Spleen (tissue), 11 donors: ENCODE results near the gene ATOH8. TPM values are rescaled to one million over a fixed set of nuclear protein-coding genes. Genes with fewer than 3 reads are reported as not detected.

Experiments
- DNase-seq: peaks from one replicate; pipeline ENCODE4 v3.0.0-alpha.2; 2020
- H3K27ac ChIP-seq, 8 donors: fragments of 200-600 bp; sonication (generic) in 7 of 8; 1 replicate in 4 of 8; 2 replicates in 4 of 8; pipeline versions ENCODE4 v1.5.0 to v1.8.0; 2016 to 2021; ENCODE audit warnings: inconsistent platforms in 4 of 8, mild to moderate bottlenecking in 4 of 8, moderate library complexity in 1 of 8
- H3K27me3 ChIP-seq, 7 donors: fragments of 200-600 bp; sonication (generic) in 6 of 7; replicated peaks in 1 of 7; 1 replicate in 4 of 7; 2 replicates in 3 of 7; pipeline versions ENCODE4 v1.5.0 to v1.8.0; 2016 to 2021; ENCODE audit warnings: inconsistent platforms in 3 of 7, mild to moderate bottlenecking in 1 of 7
- H3K36me3 ChIP-seq, 6 donors: fragments of 200-600 bp; sonication (generic) in 5 of 6; 1 replicate in 4 of 6; 2 replicates in 2 of 6; pipeline versions ENCODE4 v1.5.0 to v1.8.0; 2016 to 2021; ENCODE audit warnings: inconsistent platforms in 2 of 6
- H3K4me1 ChIP-seq, 6 donors: fragments of 200-600 bp; sonication (generic) in 5 of 6; 1 replicate in 3 of 6; 2 replicates in 3 of 6; pipeline versions ENCODE4 v1.5.0 to v1.8.0; 2016 to 2021; ENCODE audit warnings: inconsistent platforms in 3 of 6
- H3K4me3 ChIP-seq, 8 donors: fragments of 200-600 bp; sonication (generic) in 7 of 8; 1 replicate in 4 of 8; 2 replicates in 4 of 8; pipeline versions ENCODE4 v1.5.0 to v1.8.0; 2016 to 2021; ENCODE audit warnings: inconsistent platforms in 4 of 8, mild to moderate bottlenecking in 4 of 8, moderate library complexity in 2 of 8
- H3K9me3 ChIP-seq, 8 donors: fragments of 200-600 bp; sonication (generic) in 7 of 8; 1 replicate in 4 of 8; 2 replicates in 4 of 8; pipeline versions ENCODE4 v1.5.0 to v1.8.0; 2016 to 2021; ENCODE audit warnings: inconsistent platforms in 4 of 8
- POLR2A ChIP-seq, 3 donors: fragments of 450-650 bp; IDR thresholded peaks; one replicate each; pipeline ENCODE4 v1.5.1; 2017; ENCODE audit warnings: antibody characterized with exemption in 3 of 3, mild to moderate bottlenecking in 1 of 3
- POLR2AphosphoS5 ChIP-seq, 3 donors: sonication (generic); formaldehyde crosslinking; IDR thresholded peaks; one replicate each; pipeline ENCODE4 v1.5.1; 2017; ENCODE audit warnings: antibody characterized with exemption in 3 of 3
- WGBS, 5 donors: extraction: QIAGEN DNeasy Blood & Tissue Kit in 3 of 5; methylation state at CpG; one replicate each; pipeline versions ENCODE4 v1.1.5 to v1.1.7; 2013 to 2018; 5-methylcytosine and 5-hydroxymethylcytosine counted together
- intact Hi-C: fragments of 100-400 bp; cut with DNase I; formaldehyde crosslinking; loops from one replicate; pipeline ENCODE4 v1.15.0; 2023; ENCODE audit warnings: low total_unique reads
- polyA plus RNA-seq, 3 donors: library from polyadenylated mRNA; stranded (reverse); fragments of 200-250 nt; gene quantifications; one replicate each; pipeline ENCODE4 v1.2.1, GENCODE V29; 2013
- total RNA-seq, 7 donors: library from RNA; depleted of rRNA in 3 of 7; stranded (reverse); fragments of >200 nt in 3 of 7; fragmentation: NEBNext Ultra II Directional in 4 of 7; extraction: Animal tissue kit (Norgen Biotek cat#: 25700) in 4 of 7; gene quantifications; one replicate each; pipeline versions ENCODE4 v1.1.0 to v1.2.1, GENCODE V29; 2016 to 2021
- TF ChIP-seq, protein P1 (sequence below), 11 experiments: fragments of 200-600 bp in 7 of 11; fragments of 450-650 bp in 4 of 11; sonication (generic) in 4 of 11; IDR thresholded peaks in 8 of 11; conservative IDR thresholded peaks in 3 of 11; 1 replicate in 7 of 11; 2 replicates in 4 of 11; pipeline versions ENCODE4 v1.4.0 to v1.8.0; 2016 to 2021; ENCODE audit warnings: antibody characterized with exemption in 11 of 11, inconsistent platforms in 4 of 11, mild to moderate bottlenecking in 1 of 11
- donor health status: healthy with polysubstance abuse.
- donor health status: DM: no; HTN: no; CAD: no; lungs with moderate emphysema.
- donor health status: DM: no; HTN: no; CAD: no.
- donor health status: Bipolar disorder and iron deficiency.
- donor health status: healthy.
- donor health status: DM: no; HTN: no; CAD: no.
- donor health status: DM: yes; HTN: yes; CAD: no.

ATOH8 gene
- total and polyA plus RNA-seq, 10 donors = 6.4 to 53.0 (median 17.4) TPM

DNA sequence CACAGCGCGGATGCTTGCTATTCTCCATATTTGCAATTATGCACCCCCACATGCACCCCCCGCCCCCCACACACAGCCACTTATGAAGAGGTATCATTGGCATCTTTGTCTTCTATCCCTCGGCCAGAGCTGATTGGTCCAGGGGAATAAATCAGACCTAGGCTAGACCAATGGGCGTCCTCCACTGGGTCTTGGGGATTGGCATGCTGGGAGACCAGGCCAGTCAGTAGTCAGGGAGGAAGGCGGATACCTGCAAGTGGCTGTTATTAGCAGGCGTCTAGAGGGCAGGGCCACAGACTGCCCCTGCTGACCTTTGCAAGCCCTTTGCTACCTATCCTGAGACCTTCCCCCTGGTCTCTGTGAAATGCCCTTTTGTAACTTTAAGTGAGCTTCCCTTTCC, 30.0 kb downstream of the ATOH8 start:
- H3K4me1 ChIP-seq = peaks cover 0 to 57% (median 24%) of the 10 kb centered on the region in 6 donors
- H3K36me3 ChIP-seq = peaks cover 0 to 21% (median 0%) of the 10 kb centered on the region in 6 donors
- TF ChIP-seq POLR2A (IDR thresholded peaks at IDR 0.05) (no peak), POLR2AphosphoS5 (IDR thresholded peaks at IDR 0.05) (no peak)
- TF ChIP-seq, protein P1, sequence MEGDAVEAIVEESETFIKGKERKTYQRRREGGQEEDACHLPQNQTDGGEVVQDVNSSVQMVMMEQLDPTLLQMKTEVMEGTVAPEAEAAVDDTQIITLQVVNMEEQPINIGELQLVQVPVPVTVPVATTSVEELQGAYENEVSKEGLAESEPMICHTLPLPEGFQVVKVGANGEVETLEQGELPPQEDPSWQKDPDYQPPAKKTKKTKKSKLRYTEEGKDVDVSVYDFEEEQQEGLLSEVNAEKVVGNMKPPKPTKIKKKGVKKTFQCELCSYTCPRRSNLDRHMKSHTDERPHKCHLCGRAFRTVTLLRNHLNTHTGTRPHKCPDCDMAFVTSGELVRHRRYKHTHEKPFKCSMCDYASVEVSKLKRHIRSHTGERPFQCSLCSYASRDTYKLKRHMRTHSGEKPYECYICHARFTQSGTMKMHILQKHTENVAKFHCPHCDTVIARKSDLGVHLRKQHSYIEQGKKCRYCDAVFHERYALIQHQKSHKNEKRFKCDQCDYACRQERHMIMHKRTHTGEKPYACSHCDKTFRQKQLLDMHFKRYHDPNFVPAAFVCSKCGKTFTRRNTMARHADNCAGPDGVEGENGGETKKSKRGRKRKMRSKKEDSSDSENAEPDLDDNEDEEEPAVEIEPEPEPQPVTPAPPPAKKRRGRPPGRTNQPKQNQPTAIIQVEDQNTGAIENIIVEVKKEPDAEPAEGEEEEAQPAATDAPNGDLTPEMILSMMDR (IDR thresholded peaks at IDR 0.05 in 8 of 11, conservative IDR thresholded peaks at IDR 0.05 in 3 of 11) = no peak
- DNase-seq = no peak
- H3K9me3 ChIP-seq = no peaks in the 10 kb centered on the region
- H3K27ac ChIP-seq = no peak overlapping the region
- no peak overlapping the region for H3K4me3 ChIP-seq
- WGBS, 5 donors = 90 to 97% (median 93%) methylated on average over 7 of the region's 7 CpGs
- H3K27me3 ChIP-seq = peaks cover 0 to 26% (median 0%) of the 10 kb centered on the region in 7 donors
- intact Hi-C loops = no loop called here

DNA sequence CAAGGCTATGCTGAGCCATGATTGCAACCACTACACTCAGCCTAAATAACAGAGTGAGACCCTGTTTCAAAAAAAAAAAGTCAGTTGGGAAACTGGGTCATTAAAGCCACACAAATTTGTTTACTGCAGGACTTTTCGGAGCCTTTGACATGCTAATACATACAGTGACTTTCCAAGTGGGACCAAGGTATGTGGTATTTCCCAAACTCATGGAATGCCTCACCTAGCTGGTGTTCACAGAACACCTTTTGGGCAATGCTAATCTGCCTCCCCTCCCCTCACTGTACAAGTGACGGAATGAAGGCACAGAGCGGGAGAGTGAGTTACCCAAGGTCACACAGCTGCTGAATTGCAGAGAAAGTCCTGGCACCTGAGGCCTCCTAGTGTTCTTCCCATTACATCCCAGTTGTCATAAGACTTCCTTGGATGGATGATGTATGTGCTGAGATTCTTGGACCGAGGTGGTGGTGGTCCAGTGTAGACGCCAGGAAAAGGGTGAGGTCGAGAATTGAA, 30.7 kb downstream of the ATOH8 start:
- DNase-seq = no peak
- TF ChIP-seq POLR2AphosphoS5 (IDR thresholded peaks at IDR 0.05) (no peak), POLR2A (IDR thresholded peaks at IDR 0.05) (no peak)
- TF ChIP-seq, protein P1 (IDR thresholded peaks at IDR 0.05 in 8 of 11, conservative IDR thresholded peaks at IDR 0.05 in 3 of 11) = no peak
- H3K4me3 ChIP-seq = no peak overlapping the region
- H3K36me3 ChIP-seq = peaks cover 0 to 21% (median 0%) of the 10 kb centered on the region in 6 donors
- no peaks in the 10 kb centered on the region for H3K9me3 ChIP-seq
- peaks cover 0 to 52% (median 20%) of the 10 kb centered on the region in 6 donors for H3K4me1 ChIP-seq
- H3K27ac ChIP-seq = peak overlapping the region in 3 of 8 donors; percentile 14 to 47 (median 41)
- intact Hi-C loops = no loop called here
- 70 to 82% (median 74%) methylated on average over 6 of the region's 6 CpGs for WGBS, 5 donors
- H3K27me3 ChIP-seq = peaks cover 0 to 26% (median 0%) of the 10 kb centered on the region in 7 donors

DNA sequence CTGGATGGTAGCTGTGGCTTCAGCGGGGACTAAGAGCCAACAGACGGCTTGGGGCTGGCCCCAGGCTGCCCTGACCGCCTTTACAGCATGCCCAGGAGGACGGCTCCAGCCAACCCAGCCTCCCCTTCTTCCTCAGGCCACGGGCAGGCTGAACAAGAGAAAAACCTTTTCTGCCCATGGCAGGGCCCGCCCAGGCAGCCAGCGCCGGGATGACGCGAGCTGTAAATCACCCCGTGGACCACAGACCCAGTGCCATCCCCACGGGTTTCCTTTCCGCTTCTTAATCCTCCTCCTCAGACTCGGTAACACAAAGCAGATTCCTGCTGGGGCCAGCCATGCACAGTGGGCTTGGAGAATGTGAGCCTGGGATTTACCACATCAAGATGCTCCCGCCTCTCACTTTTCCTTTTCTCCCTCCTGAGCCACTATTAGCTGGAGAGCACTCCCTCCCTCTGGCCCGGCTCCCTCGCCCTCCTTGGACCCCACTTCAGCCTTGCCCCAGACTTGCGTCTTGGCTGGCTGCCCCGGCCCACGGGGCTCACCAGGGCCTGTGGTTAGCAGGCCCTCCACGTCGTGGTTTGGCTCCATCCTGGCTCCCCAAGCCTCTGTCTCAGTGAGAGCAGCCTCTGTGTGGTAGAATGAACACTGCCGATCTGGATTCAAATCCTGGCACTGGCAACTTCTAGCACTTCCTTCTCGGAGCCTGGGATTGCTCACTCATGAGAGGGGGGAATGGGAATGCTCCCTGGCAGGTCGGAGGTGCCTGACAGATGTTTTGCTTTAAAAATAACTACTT, 31.4 kb downstream of the ATOH8 start:
- DNase-seq = peak; percentile 18
- no peaks in the 10 kb centered on the region for H3K9me3 ChIP-seq
- peak overlapping the region in 3 of 8 donors; percentile 14 to 47 (median 41) for H3K27ac ChIP-seq
- peaks cover 0 to 26% (median 0%) of the 10 kb centered on the region in 7 donors for H3K27me3 ChIP-seq
- 26 to 36% (median 33%) methylated on average over 18 to 25 of the region's 25 CpGs for WGBS, 5 donors
- peaks cover 0 to 21% (median 0%) of the 10 kb centered on the region in 6 donors for H3K36me3 ChIP-seq
- intact Hi-C loops = no loop called here
- H3K4me3 ChIP-seq = no peak overlapping the region
- peaks cover 0 to 52% (median 20%) of the 10 kb centered on the region in 6 donors for H3K4me1 ChIP-seq
- TF ChIP-seq, protein P1 (IDR thresholded peaks at IDR 0.05 in 8 of 11, conservative IDR thresholded peaks at IDR 0.05 in 3 of 11) = no peak
- TF ChIP-seq POLR2AphosphoS5 (IDR thresholded peaks at IDR 0.05) (peak in 1 of 3 donors; percentile 58), POLR2A (IDR thresholded peaks at IDR 0.05) (no peak)

DNA sequence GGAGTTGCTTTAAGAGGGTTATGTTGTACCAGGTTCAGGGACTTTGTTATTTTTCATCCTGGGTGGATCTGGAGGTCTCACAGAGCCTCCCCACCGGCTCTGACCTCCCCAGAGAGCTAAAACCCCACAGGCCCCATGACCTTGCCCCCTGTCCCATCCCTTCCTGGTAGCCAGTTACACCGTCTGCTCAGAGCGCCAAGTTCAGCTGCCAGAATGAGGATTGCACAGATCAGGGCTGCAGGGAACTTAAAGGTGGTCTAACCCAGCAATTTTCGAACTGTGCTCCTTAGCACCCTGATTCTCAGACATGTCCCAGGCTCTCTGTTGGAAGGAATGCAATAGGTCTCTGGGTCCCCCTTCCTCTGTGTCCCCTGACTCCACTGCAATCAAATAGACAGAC, 32.1 kb downstream of the ATOH8 start:
- no peak for DNase-seq
- Histone ChIP-seq H3K4me1 (peaks cover 0 to 52% (median 20%) of the 10 kb centered on the region in 6 donors), H3K36me3 (peaks cover 0 to 21% (median 0%) of the 10 kb centered on the region in 6 donors), H3K9me3 (no peaks in the 10 kb centered on the region), H3K27ac (peak overlapping the region in 3 of 8 donors; percentile 14 to 47 (median 41)), H3K4me3 (no peak overlapping the region), H3K27me3 (peaks cover 0 to 26% (median 0%) of the 10 kb centered on the region in 7 donors)
- no peak for TF ChIP-seq POLR2AphosphoS5 (IDR thresholded peaks at IDR 0.05)
- TF ChIP-seq, protein P1 (IDR thresholded peaks at IDR 0.05 in 8 of 11, conservative IDR thresholded peaks at IDR 0.05 in 3 of 11) = no peak
- TF ChIP-seq POLR2A (IDR thresholded peaks at IDR 0.05) = no peak
- 57 to 70% (median 66%) methylated on average over 4 of the region's 4 CpGs for WGBS, 5 donors
- intact Hi-C loops = no loop called here
